SK-N-SH (cell line): ENCODE results near the gene ANKRD44. TPM values are rescaled to one million over a fixed set of nuclear protein-coding genes. Genes with fewer than 3 reads are reported as not detected.

Source experiments
- CTCF ChIA-PET: fragments of 300-600, 350-600 bp; formaldehyde crosslinking; extraction: SDS; loops from one replicate; lab custom pipeline; 2021; lab: Yijun Ruan, JAX
- POLR2A ChIA-PET: fragments of 350-600 bp; sonication (Branson Sonifier 250); formaldehyde crosslinking; extraction: SDS; loops from one replicate; lab custom pipeline; 2020; ENCODE audit warnings: antibody characterized with exemption, inconsistent platforms; lab: Yijun Ruan, JAX
- DNase-seq: peaks from one replicate; pipeline ENCODE4 v3.0.0; 2012
- H2AFZ ChIP-seq: fragments of 200-600 bp; sonication (generic); 2 replicates; pipeline ENCODE4 v1.8.1; 2016; ENCODE audit warnings: antibody characterized with exemption, mild to moderate bottlenecking, low read depth
- H3F3A ChIP-seq: fragments of 200-600 bp; sonication (generic); replicated peaks from 2 replicates; pipeline ENCODE3; 2016; ENCODE audit warnings: antibody characterized with exemption, mild to moderate bottlenecking; ENCODE audit not compliant: insufficient read depth
- H3K27ac ChIP-seq, 2 experiments: fragments of 200-500 bp in 1 of 2; fragments of 200-600 bp in 1 of 2; sonication (Bioruptor generic) in 1 of 2; sonication (generic), shearing (Covaris generic) in 1 of 2; 2 replicates each; pipeline versions ENCODE4 v1.5.1 to v1.6.1; 2014 to 2016; ENCODE audit warnings: low read depth in 2 of 2, inconsistent platforms in 1 of 2, low read length in 1 of 2, mild to moderate bottlenecking in 1 of 2, mixed read lengths in 1 of 2
- H3K27me3 ChIP-seq: fragments of 200-600 bp; sonication (generic), shearing (Covaris generic); 2 replicates; pipeline ENCODE4 v1.6.1; 2016; ENCODE audit warnings: mixed run types; ENCODE audit not compliant: insufficient read depth
- H3K36me3 ChIP-seq, 2 experiments: fragments of 200-500 bp in 1 of 2; fragments of 200-600 bp in 1 of 2; sonication (Bioruptor generic) in 1 of 2; sonication (generic) in 1 of 2; replicated peaks in 1 of 2; 2 replicates each; pipeline versions ENCODE3 to v1.5.1; 2014 to 2016; ENCODE audit warnings: low read length in 1 of 2, mild to moderate bottlenecking in 1 of 2; ENCODE audit not compliant: insufficient read depth in 2 of 2, control insufficient read depth in 1 of 2
- H3K4me1 ChIP-seq, 2 experiments: fragments of 200-500 bp in 1 of 2; fragments of 200-600 bp in 1 of 2; sonication (Bioruptor generic) in 1 of 2; sonication (generic), shearing (Covaris generic) in 1 of 2; 2 replicates each; pipeline versions ENCODE4 v1.5.1 to v1.6.1; 2014 to 2016; ENCODE audit warnings: low read depth in 1 of 2, low read length in 1 of 2, mixed run types in 1 of 2; ENCODE audit not compliant: insufficient read depth in 2 of 2, control insufficient read depth in 1 of 2
- H3K4me2 ChIP-seq: fragments of 200-600 bp; sonication (generic), shearing (Covaris generic); 2 replicates; pipeline ENCODE4 v1.6.1; 2017; ENCODE audit warnings: mixed run types
- H3K4me3 ChIP-seq, 2 experiments: fragments of 200-500 bp in 1 of 2; fragments of 200-600 bp in 1 of 2; sonication (Bioruptor generic) in 1 of 2; sonication (generic), shearing (Covaris generic) in 1 of 2; 2 replicates each; pipeline versions ENCODE4 v1.5.1 to v1.8.1; 2014 to 2016; ENCODE audit warnings: low read depth in 2 of 2, inconsistent platforms in 1 of 2, low read length in 1 of 2, mild to moderate bottlenecking in 1 of 2, mixed read lengths in 1 of 2, moderate library complexity in 1 of 2
- H3K79me2 ChIP-seq: fragments of 200-600 bp; sonication (generic); 2 replicates; pipeline ENCODE4 v1.8.1; 2017; ENCODE audit warnings: mild to moderate bottlenecking; ENCODE audit not compliant: insufficient read depth
- H3K9ac ChIP-seq: fragments of 200-600 bp; sonication (generic); 2 replicates; pipeline ENCODE4 v1.6.1; 2017; ENCODE audit warnings: mixed run types
- H3K9me2 ChIP-seq: fragments of 200-600 bp; sonication (generic); 2 replicates; pipeline ENCODE4 v1.6.1; 2017; ENCODE audit warnings: mixed run types
- H3K9me3 ChIP-seq: fragments of 200-600 bp; sonication (generic); 2 replicates; pipeline ENCODE4 v1.6.1; 2017; ENCODE audit warnings: mixed run types, mild to moderate bottlenecking, moderate library complexity
- H4K20me1 ChIP-seq: fragments of 200-600 bp; sonication (generic); 2 replicates; pipeline ENCODE4 v1.6.1; 2017; ENCODE audit warnings: mild to moderate bottlenecking, mixed run types; ENCODE audit not compliant: insufficient read depth
- ELF1 ChIP-seq: IDR thresholded peaks from 2 replicates; pipeline ENCODE4 v1.4.0; 2012
- EZH2phosphoT487 ChIP-seq: fragments of 200-600 bp; sonication (generic); IDR thresholded peaks from 2 replicates; pipeline ENCODE4 v1.6.1; 2017; ENCODE audit warnings: low read depth, mixed run types, mild to moderate bottlenecking, antibody characterized with exemption, moderate library complexity, borderline replicate concordance
- FOSL2 ChIP-seq: IDR thresholded peaks from 2 replicates; pipeline ENCODE4 v1.4.0; 2012; ENCODE audit warnings: low read depth, mild to moderate bottlenecking, moderate library complexity, borderline replicate concordance
- FOXJ3 ChIP-seq: sonication (generic); formaldehyde crosslinking; IDR thresholded peaks from 2 replicates; pipeline ENCODE4 v1.5.1; 2020; ENCODE audit warnings: mild to moderate bottlenecking, missing genetic modification reagents
- GATA2 ChIP-seq: sonication (generic); formaldehyde crosslinking; IDR thresholded peaks from 2 replicates; pipeline ENCODE4 v1.5.0; 2020; ENCODE audit warnings: mild to moderate bottlenecking, missing genetic modification reagents
- NFIC ChIP-seq: IDR thresholded peaks from 2 replicates; pipeline ENCODE4 v1.4.0; 2012; ENCODE audit warnings: borderline replicate concordance
- RFX5 ChIP-seq: IDR thresholded peaks from 2 replicates; pipeline ENCODE4 v1.6.1; 2012; ENCODE audit warnings: mild to moderate bottlenecking, improper control_type of control experiment, low read length
- TAF1 ChIP-seq: IDR thresholded peaks from 2 replicates; pipeline ENCODE4 v1.6.1; 2012; ENCODE audit warnings: low read depth, mild to moderate bottlenecking, low read length, moderate library complexity, borderline replicate concordance
- TCF12 ChIP-seq: IDR thresholded peaks from 2 replicates; pipeline ENCODE4 v1.4.0; 2012
- TEAD4 ChIP-seq: IDR thresholded peaks from 2 replicates; pipeline ENCODE4 v1.4.0; 2012; ENCODE audit warnings: mild to moderate bottlenecking, borderline replicate concordance; ENCODE audit not compliant: insufficient read depth
- WGBS: methylation state at CpG from one replicate; pipeline ENCODE4 v1.1.6; 2017; ENCODE audit warnings: low lambda C conversion rate; 5-methylcytosine and 5-hydroxymethylcytosine counted together
- polyA plus RNA-seq, 3 experiments: library from polyadenylated mRNA; depleted of rRNA; stranded (reverse); fragments of >200 nt; gene quantifications; 2 replicates each; pipeline ENCODE4 v1.2.3, GENCODE V29; 2012
- TF ChIP-seq, protein P1 (sequence below): IDR thresholded peaks from 2 replicates; pipeline ENCODE4; 2012
- TF ChIP-seq, protein P2 (sequence below): IDR thresholded peaks from 2 replicates; pipeline ENCODE4 v1.6.1; 2012; ENCODE audit warnings: mild to moderate bottlenecking, low read depth, low read length, moderate library complexity
- TF ChIP-seq, protein P3 (sequence below): IDR thresholded peaks from 2 replicates; pipeline ENCODE4 v1.4.0; 2012; ENCODE audit warnings: low read depth, borderline replicate concordance
- TF ChIP-seq, protein P4 (sequence below): IDR thresholded peaks from 2 replicates; pipeline ENCODE4 v1.4.0; 2012; ENCODE audit warnings: low read depth, borderline replicate concordance

ANKRD44 gene
- polyA plus RNA-seq, 1 of the 3 experiments (the other 2 are of a cell fraction): 12.5 TPM

DNA sequence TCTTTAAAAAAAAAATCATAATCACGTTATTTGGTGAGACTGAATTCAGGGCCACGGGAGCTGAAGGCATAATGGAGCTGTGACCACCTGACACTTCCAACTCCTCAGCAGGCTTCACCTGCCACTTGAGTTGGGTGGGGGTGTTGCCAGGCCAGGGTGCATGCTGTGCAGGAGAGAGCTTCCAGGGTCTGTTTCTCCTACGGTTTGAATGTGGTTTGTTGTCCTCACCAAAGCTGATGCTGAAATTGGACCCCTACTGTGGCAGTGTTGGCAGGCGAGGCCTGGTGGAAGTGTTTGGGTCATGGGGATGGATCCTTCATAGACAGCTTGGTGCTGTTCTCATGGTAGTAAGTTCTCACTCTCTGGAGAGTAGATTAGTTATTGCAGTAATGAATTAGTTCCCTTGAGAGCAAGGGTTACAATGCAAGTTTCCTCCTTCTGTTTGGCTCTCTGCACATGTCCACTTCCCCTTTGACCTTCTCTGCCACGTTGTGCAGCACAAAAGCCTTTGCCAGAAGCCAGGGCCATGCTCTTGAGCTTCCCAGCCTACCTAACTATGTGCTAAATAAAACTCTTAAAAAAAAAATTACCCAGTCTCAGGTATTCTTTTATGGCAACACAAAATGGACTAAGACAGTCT is 38.3 kb upstream of the ANKRD44 start:
- H3K4me1 ChIP-seq: no peaks in the 10 kb centered on the region
- no peak overlapping the region for H3K4me3 ChIP-seq
- H3K27me3 ChIP-seq: no peaks in the 10 kb centered on the region
- no peaks in the 10 kb centered on the region for H3F3A ChIP-seq
- ChIA-PET CTCF (interaction anchor here (1.9 kb wide), 1 partner anchor 8 kb away, joined by 4 read pairs; no protein-coding TSS in a partner anchor), POLR2A (no interaction called here)
- H3K4me2 ChIP-seq: no peak overlapping the region
- TF ChIP-seq, protein P1, sequence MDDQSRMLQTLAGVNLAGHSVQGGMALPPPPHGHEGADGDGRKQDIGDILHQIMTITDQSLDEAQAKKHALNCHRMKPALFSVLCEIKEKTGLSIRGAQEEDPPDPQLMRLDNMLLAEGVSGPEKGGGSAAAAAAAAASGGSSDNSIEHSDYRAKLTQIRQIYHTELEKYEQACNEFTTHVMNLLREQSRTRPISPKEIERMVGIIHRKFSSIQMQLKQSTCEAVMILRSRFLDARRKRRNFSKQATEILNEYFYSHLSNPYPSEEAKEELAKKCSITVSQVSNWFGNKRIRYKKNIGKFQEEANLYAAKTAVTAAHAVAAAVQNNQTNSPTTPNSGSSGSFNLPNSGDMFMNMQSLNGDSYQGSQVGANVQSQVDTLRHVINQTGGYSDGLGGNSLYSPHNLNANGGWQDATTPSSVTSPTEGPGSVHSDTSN: no peak
- TF ChIP-seq RFX5: no peak
- no peak for TF ChIP-seq NFIC
- TF ChIP-seq, protein P2, sequence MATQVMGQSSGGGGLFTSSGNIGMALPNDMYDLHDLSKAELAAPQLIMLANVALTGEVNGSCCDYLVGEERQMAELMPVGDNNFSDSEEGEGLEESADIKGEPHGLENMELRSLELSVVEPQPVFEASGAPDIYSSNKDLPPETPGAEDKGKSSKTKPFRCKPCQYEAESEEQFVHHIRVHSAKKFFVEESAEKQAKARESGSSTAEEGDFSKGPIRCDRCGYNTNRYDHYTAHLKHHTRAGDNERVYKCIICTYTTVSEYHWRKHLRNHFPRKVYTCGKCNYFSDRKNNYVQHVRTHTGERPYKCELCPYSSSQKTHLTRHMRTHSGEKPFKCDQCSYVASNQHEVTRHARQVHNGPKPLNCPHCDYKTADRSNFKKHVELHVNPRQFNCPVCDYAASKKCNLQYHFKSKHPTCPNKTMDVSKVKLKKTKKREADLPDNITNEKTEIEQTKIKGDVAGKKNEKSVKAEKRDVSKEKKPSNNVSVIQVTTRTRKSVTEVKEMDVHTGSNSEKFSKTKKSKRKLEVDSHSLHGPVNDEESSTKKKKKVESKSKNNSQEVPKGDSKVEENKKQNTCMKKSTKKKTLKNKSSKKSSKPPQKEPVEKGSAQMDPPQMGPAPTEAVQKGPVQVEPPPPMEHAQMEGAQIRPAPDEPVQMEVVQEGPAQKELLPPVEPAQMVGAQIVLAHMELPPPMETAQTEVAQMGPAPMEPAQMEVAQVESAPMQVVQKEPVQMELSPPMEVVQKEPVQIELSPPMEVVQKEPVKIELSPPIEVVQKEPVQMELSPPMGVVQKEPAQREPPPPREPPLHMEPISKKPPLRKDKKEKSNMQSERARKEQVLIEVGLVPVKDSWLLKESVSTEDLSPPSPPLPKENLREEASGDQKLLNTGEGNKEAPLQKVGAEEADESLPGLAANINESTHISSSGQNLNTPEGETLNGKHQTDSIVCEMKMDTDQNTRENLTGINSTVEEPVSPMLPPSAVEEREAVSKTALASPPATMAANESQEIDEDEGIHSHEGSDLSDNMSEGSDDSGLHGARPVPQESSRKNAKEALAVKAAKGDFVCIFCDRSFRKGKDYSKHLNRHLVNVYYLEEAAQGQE: no peak
- TF ChIP-seq EZH2phosphoT487: no peak
- TF ChIP-seq TEAD4: no peak
- no peak for TF ChIP-seq GATA2 (CRISPR knock-in tag)
- no peak for TF ChIP-seq ELF1
- TF ChIP-seq, protein P3, sequence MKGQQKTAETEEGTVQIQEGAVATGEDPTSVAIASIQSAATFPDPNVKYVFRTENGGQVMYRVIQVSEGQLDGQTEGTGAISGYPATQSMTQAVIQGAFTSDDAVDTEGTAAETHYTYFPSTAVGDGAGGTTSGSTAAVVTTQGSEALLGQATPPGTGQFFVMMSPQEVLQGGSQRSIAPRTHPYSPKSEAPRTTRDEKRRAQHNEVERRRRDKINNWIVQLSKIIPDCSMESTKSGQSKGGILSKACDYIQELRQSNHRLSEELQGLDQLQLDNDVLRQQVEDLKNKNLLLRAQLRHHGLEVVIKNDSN: no peak
- no peak for TF ChIP-seq TAF1
- no peak for TF ChIP-seq TCF12
- TF ChIP-seq, protein P4, sequence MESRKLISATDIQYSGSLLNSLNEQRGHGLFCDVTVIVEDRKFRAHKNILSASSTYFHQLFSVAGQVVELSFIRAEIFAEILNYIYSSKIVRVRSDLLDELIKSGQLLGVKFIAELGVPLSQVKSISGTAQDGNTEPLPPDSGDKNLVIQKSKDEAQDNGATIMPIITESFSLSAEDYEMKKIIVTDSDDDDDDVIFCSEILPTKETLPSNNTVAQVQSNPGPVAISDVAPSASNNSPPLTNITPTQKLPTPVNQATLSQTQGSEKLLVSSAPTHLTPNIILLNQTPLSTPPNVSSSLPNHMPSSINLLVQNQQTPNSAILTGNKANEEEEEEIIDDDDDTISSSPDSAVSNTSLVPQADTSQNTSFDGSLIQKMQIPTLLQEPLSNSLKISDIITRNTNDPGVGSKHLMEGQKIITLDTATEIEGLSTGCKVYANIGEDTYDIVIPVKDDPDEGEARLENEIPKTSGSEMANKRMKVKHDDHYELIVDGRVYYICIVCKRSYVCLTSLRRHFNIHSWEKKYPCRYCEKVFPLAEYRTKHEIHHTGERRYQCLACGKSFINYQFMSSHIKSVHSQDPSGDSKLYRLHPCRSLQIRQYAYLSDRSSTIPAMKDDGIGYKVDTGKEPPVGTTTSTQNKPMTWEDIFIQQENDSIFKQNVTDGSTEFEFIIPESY: no peak
- no peak for TF ChIP-seq FOXJ3 (CRISPR knock-in tag)
- no peak for TF ChIP-seq FOSL2
- H3K36me3 ChIP-seq: no peaks in the 10 kb centered on the region
- H3K9ac ChIP-seq: no peak overlapping the region
- H3K9me2 ChIP-seq: no peaks in the 10 kb centered on the region
- H2AFZ ChIP-seq: no peak overlapping the region
- no peaks in the 10 kb centered on the region for H3K79me2 ChIP-seq
- no peaks in the 10 kb centered on the region for H3K9me3 ChIP-seq
- DNase-seq: no peak
- H4K20me1 ChIP-seq: no peaks in the 10 kb centered on the region
- H3K27ac ChIP-seq: no peak overlapping the region
- WGBS: 72% methylated on average over 5 of the region's 5 CpGs
